ENCODE measurements around the gene SMS. TPM values are rescaled to one million over a fixed set of nuclear protein-coding genes. Genes with fewer than 3 reads are reported as not detected.

SMS gene
- total and polyA plus RNA-seq, 2 of the 4 experiments (the other 2 are of a cell fraction): 176 to 230 TPM

DNA sequence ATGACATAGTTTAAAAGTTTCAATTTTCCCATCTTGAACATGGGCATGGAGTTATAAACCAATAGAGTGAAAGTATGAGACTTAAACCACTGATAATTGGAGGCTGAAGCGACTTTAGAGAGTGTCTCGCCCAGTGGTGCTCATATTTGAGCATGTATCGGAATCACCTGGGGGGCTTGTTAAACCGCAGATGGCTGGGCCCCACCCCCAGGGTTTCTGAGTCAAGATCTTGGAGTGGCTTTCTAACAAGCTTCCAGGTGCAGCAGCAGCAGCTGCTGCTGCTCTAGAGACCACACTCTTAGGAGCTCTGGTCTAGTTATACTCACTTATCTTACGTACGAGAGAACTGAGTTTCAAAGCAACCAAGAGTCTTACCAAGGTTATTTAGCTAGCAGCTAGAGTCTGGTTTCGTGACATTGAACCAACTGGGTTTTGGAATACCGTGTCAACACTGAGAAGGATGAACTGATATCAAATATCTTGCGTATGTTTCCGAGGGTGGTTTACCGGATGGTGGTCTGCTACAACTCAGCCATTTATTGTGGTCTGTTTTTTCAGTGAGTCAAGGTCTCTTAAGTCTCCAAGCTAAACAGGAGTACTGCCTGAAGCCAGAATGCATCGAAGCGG is 97.5 kb downstream of the SMS start:
- H3K14ac ChIP-seq (replicated peaks; ENCODE audit: low read depth, low read length): no peak overlapping the region
- H3K79me1 ChIP-seq (ENCODE audit: low read depth in 1 of 2, low read length in 2 of 2): no peaks in the 10 kb centered on the region
- ChIA-PET CTCF (interaction anchor here (0.6 kb wide), 1 partner anchor 464 kb away, joined by 4 read pairs; no protein-coding TSS in a partner anchor), POLR2A (ENCODE audit: unreplicated experiment) (no interaction called here)
- H3K27ac ChIP-seq (ENCODE audit: insufficient read depth, low read length): no peak overlapping the region
- DNase-seq (no peak), ATAC-seq (ENCODE audit: low read depth) (no peak)
- H3K27me3 ChIP-seq (ENCODE audit: control insufficient read depth, insufficient read depth, low read length): no peaks in the 10 kb centered on the region
- no peaks in the 10 kb centered on the region for H3K9me3 ChIP-seq (ENCODE audit: control insufficient read depth, insufficient read depth, low read length)
- dilution Hi-C loops (cut with HindIII; ENCODE audit: low sequenced_read_pairs, unreplicated experiment) (no loop called here), intact Hi-C loops (cut with micrococcal nuclease) (no loop called here), in situ Hi-C loops (cut with MboI; ENCODE audit: low sequenced_read_pairs) (no loop called here)
- H3K9me1 ChIP-seq (ENCODE audit: insufficient read depth, low read length): no peaks in the 10 kb centered on the region
- H4K5ac ChIP-seq (ENCODE audit: low read depth, low read length): no peak overlapping the region
- H3K56ac ChIP-seq (ENCODE audit: extremely low read depth, insufficient read depth, low read length): no peak overlapping the region
- H4K8ac ChIP-seq (ENCODE audit: low read depth in 2 of 2, low read length in 2 of 2): no peak overlapping the region
- H4K20me1 ChIP-seq (ENCODE audit: insufficient read depth, low read length): no peaks in the 10 kb centered on the region
- no peaks in the 10 kb centered on the region for H3K4me1 ChIP-seq (ENCODE audit: control insufficient read depth, insufficient read depth, low read length)
- H4K91ac ChIP-seq (ENCODE audit: insufficient read depth, low read depth, low read length): no peak overlapping the region
- no peak overlapping the region for H2BK120ac ChIP-seq (ENCODE audit: low read depth, low read length)
- H2BK5ac ChIP-seq (ENCODE audit: low read depth, low read length, poor library complexity, severe bottlenecking): no peak overlapping the region
- H2BK15ac ChIP-seq (ENCODE audit: low read depth, low read length): no peak overlapping the region
- no peak overlapping the region for H3K9ac ChIP-seq (ENCODE audit: low read depth, low read length)
- no peak overlapping the region for H2AK9ac ChIP-seq (replicated peaks; ENCODE audit: low read depth, low read length, poor library complexity)
- BruUV-seq (replicated peaks): no TSS peak
- H3K4me3 ChIP-seq (ENCODE audit: insufficient read depth, low read depth, low read length): no peak overlapping the region
- no peak overlapping the region for H3K4ac ChIP-seq (ENCODE audit: low read depth, low read length)
- no peak overlapping the region for H3K4me2 ChIP-seq (ENCODE audit: low read depth, low read length)
- no peaks in the 10 kb centered on the region for H3K36me3 ChIP-seq (ENCODE audit: control insufficient read depth, insufficient read depth, low read length)
- H3K18ac ChIP-seq (ENCODE audit: low read depth, low read length): no peak overlapping the region
- WGBS, 2 experiments (ENCODE audit: extremely low coverage in 2 of 2, insufficient read length in 1 of 2): 92% methylated on average over 6 of the region's 13 CpGs; no CpG with 5 or more reads in 1 of the 2 experiments
- H3K23ac ChIP-seq (ENCODE audit: low read depth, low read length): no peak overlapping the region
- no peak overlapping the region for H2AK5ac ChIP-seq (ENCODE audit: low read depth, low read length)
- TF ChIP-seq MAFK (IDR thresholded peaks at IDR 0.05; ENCODE audit: low read depth, low read length): no peak
- no peak for TF ChIP-seq BHLHE40 (IDR thresholded peaks at IDR 0.05; ENCODE audit: low read depth, low read length)
- TF ChIP-seq POLR2A (IDR thresholded peaks at IDR 0.05; ENCODE audit: low read depth, low read length): no peak
- TF ChIP-seq USF2 (IDR thresholded peaks at IDR 0.05; ENCODE audit: low read depth, low read length): no peak
- TF ChIP-seq FOS (IDR thresholded peaks at IDR 0.05; ENCODE audit: low read depth, low read length): no peak
- TF ChIP-seq CHD1 (IDR thresholded peaks at IDR 0.05; ENCODE audit: low read depth, low read length): no peak
- TF ChIP-seq RAD21 (IDR thresholded peaks at IDR 0.05; ENCODE audit: low read length): no peak
- TF ChIP-seq CTCF (conservative IDR thresholded peaks at IDR 0.05; ENCODE audit: low read depth, low read length): no peak
- TF ChIP-seq RCOR1 (IDR thresholded peaks at IDR 0.05; ENCODE audit: insufficient replicate concordance, low read length): no peak
- no peak for TF ChIP-seq NFE2L2 (IDR thresholded peaks at IDR 0.05; ENCODE audit: low read depth, low read length)
- no peak for TF ChIP-seq MAZ (IDR thresholded peaks at IDR 0.05; ENCODE audit: borderline replicate concordance, low read depth, low read length)
- TF ChIP-seq CEBPB (IDR thresholded peaks at IDR 0.05; ENCODE audit: low read depth, low read length): no peak
- no peak for TF ChIP-seq MXI1 (IDR thresholded peaks at IDR 0.05; ENCODE audit: borderline replicate concordance, low read depth, low read length)
- TF ChIP-seq RFX5 (IDR thresholded peaks at IDR 0.05; ENCODE audit: low read depth, low read length): no peak
- TF ChIP-seq ELK1 (IDR thresholded peaks at IDR 0.05; ENCODE audit: borderline replicate concordance, low read depth, low read length): no peak
- no peak for TF ChIP-seq SMC3 (IDR thresholded peaks at IDR 0.05; ENCODE audit: low read depth, low read length)
- H2AFZ ChIP-seq (replicated peaks; ENCODE audit: low read length, poor library complexity): no peak overlapping the region
- H2BK20ac ChIP-seq (ENCODE audit: low read depth, low read length): no peak overlapping the region
